Heart left ventricle (tissue), 16 donors: ENCODE results near the gene NELL1. TPM values are rescaled to one million over a fixed set of nuclear protein-coding genes. Genes with fewer than 3 reads are reported as not detected.

Experiments
- ATAC-seq, 4 donors: fragments of 200-7000 bp; cut with Tn5 transposase; one replicate each; pipeline ENCODE4 v1.9.1; 2020 to 2022; ENCODE audit warnings: moderate library complexity in 4 of 4, mild to moderate bottlenecking in 3 of 4, moderate number of reproducible peaks in 1 of 4
- DNase-seq, 5 donors: peaks; one replicate each; pipeline ENCODE4 v3.0.0-alpha.2; 2020
- H3K27ac ChIP-seq, 12 donors: fragments of 200-600 bp; sonication (generic) in 4 of 12; one replicate each; pipeline versions ENCODE4 v1.5.0 to v1.8.0; 2016 to 2022; ENCODE audit warnings: mild to moderate bottlenecking in 2 of 12
- H3K27me3 ChIP-seq, 9 donors: fragments of 200-600 bp; sonication (generic) in 2 of 9; one replicate each; pipeline versions ENCODE4 v1.5.1 to v1.8.0; 2016 to 2022; ENCODE audit warnings: mild to moderate bottlenecking in 3 of 9
- H3K36me3 ChIP-seq, 9 donors: fragments of 200-600 bp; sonication (generic) in 2 of 9; one replicate each; pipeline versions ENCODE4 v1.5.0 to v1.8.0; 2018 to 2022; ENCODE audit warnings: mild to moderate bottlenecking in 2 of 9
- H3K4me1 ChIP-seq, 12 donors: fragments of 200-600 bp; sonication (generic) in 4 of 12; one replicate each; pipeline versions ENCODE4 v1.5.0 to v1.8.0; 2016 to 2022; ENCODE audit warnings: mild to moderate bottlenecking in 3 of 12
- H3K4me3 ChIP-seq, 12 donors: fragments of 200-600 bp; sonication (generic) in 4 of 12; one replicate each; pipeline versions ENCODE4 v1.5.0 to v1.8.0; 2017 to 2022; ENCODE audit warnings: mild to moderate bottlenecking in 9 of 12, moderate library complexity in 4 of 12
- H3K9me3 ChIP-seq, 12 donors: fragments of 200-600 bp; sonication (generic) in 4 of 12; one replicate each; pipeline versions ENCODE4 v1.5.0 to v1.8.0; 2016 to 2022; ENCODE audit warnings: mild to moderate bottlenecking in 1 of 12
- POLR2A ChIP-seq, 2 donors: fragments of 450-650 bp; IDR thresholded peaks; one replicate each; pipeline ENCODE4 v1.6.1; 2017; ENCODE audit warnings: antibody characterized with exemption in 2 of 2, mild to moderate bottlenecking in 2 of 2, moderate library complexity in 2 of 2
- WGBS, 4 donors: extraction: QIAGEN DNeasy Blood & Tissue Kit in 2 of 4; methylation state at CpG; one replicate each; pipeline versions ENCODE4 v1.1.5 to v1.1.7; 2013 to 2018; 5-methylcytosine and 5-hydroxymethylcytosine counted together
- intact Hi-C, 10 donors: fragments of 100-400 bp; cut with DNase I; formaldehyde crosslinking; loops; one replicate each; pipeline versions ENCODE4 v1.11.1 to v1.14.2; 2022
- polyA plus RNA-seq, 2 donors: library from polyadenylated mRNA; stranded (reverse); fragments of 200-250 nt; gene quantifications; one replicate each; pipeline ENCODE4 v1.2.3, GENCODE V29; 2013
- total RNA-seq, 9 donors: library from RNA; depleted of rRNA in 2 of 9; stranded (reverse); fragments of >200 nt in 2 of 9; fragmentation: NEBNext Ultra II Directional in 3 of 9; extraction: Animal tissue kit (Norgen Biotek cat#: 25700) in 3 of 9; gene quantifications; one replicate each; pipeline versions ENCODE4 v1.1.0 to v1.2.4, GENCODE V29; 2016 to 2023
- TF ChIP-seq, protein P1 (sequence below), 12 donors: fragments of 200-600 bp; sonication (generic) in 4 of 12; IDR thresholded peaks; one replicate each; pipeline versions ENCODE4 v1.5.0 to v1.8.0; 2018 to 2022; ENCODE audit warnings: antibody characterized with exemption in 12 of 12, mild to moderate bottlenecking in 5 of 12
- donor health status: ischemic (EF 13 %, LVEDD 7.1; RV severe dilation, severe dysfunction).
- donor health status: healthy with polysubstance abuse.
- donor health status: DM: no; HTN: yes; CAD: no.
- donor health status: DM: no; HTN: no; CAD: no.
- donor health status: ischemic (EF 25% LVEDD 6.9; RV normal size, moderate dysfunction).
- donor health status: ischemic (EF 25% LVEDD 5.7; RV mildly dilated, moderate dysfunction).
- donor health status: healthy.
- donor health status: DM: yes; HTN: yes; CAD: no.
- donor health status: ischemic (EF 35%, LVEDD 5.7; RV mildly dilated, moderate dysfunction).
- donor health status: nonischemic (EF 11% LVEDD 7.7; RV severe dilation, severe dysfunction).
- donor health status: DM: yes; HTN: yes; CAD: no.
- donor health status: PGD.
- donor health status: ischemic (EF 29% LVEDD 5.4; RV normal size, mild dysfunction).
- donor health status: nonischemic (EF 23%, LVEDD 6.1; RV moderate dilation, normal function).

The NELL1 gene
- total and polyA plus RNA-seq, 11 donors = 1.6 TPM; not detected in 10

DNA sequence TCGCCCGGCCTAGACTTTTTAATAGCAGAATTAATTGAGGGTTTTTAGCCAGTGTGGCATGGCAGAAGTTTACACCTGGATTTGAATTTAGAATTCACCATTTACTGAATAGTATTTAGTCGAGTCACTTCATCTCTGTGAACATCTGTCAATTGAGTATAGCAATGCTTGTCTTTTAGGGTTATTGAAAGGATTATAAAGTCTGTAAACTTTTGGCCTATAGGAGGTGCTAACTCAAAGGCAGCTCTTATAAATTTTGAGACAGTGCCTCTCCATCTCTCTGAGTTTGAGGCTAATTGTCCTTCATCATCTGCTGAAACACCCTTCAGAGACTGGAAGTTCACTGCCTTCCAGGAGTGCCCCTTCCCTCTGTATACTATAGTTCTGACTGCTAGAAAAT, 205.0 kb downstream of the NELL1 start:
- 83 to 90% (median 88%) methylated on average over 3 of the region's 3 CpGs for WGBS, 4 donors
- ATAC-seq = no peak
- no peaks in the 10 kb centered on the region for H3K4me1 ChIP-seq
- TF ChIP-seq POLR2A (IDR thresholded peaks at IDR 0.05) = no peak
- TF ChIP-seq, protein P1, sequence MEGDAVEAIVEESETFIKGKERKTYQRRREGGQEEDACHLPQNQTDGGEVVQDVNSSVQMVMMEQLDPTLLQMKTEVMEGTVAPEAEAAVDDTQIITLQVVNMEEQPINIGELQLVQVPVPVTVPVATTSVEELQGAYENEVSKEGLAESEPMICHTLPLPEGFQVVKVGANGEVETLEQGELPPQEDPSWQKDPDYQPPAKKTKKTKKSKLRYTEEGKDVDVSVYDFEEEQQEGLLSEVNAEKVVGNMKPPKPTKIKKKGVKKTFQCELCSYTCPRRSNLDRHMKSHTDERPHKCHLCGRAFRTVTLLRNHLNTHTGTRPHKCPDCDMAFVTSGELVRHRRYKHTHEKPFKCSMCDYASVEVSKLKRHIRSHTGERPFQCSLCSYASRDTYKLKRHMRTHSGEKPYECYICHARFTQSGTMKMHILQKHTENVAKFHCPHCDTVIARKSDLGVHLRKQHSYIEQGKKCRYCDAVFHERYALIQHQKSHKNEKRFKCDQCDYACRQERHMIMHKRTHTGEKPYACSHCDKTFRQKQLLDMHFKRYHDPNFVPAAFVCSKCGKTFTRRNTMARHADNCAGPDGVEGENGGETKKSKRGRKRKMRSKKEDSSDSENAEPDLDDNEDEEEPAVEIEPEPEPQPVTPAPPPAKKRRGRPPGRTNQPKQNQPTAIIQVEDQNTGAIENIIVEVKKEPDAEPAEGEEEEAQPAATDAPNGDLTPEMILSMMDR (IDR thresholded peaks at IDR 0.05) = no peak
- H3K27me3 ChIP-seq = no peaks in the 10 kb centered on the region
- H3K27ac ChIP-seq = no peak overlapping the region
- no peak for DNase-seq
- no peaks in the 10 kb centered on the region for H3K36me3 ChIP-seq
- no peaks in the 10 kb centered on the region for H3K9me3 ChIP-seq
- no peak overlapping the region for H3K4me3 ChIP-seq
- intact Hi-C loops = no loop called here

DNA sequence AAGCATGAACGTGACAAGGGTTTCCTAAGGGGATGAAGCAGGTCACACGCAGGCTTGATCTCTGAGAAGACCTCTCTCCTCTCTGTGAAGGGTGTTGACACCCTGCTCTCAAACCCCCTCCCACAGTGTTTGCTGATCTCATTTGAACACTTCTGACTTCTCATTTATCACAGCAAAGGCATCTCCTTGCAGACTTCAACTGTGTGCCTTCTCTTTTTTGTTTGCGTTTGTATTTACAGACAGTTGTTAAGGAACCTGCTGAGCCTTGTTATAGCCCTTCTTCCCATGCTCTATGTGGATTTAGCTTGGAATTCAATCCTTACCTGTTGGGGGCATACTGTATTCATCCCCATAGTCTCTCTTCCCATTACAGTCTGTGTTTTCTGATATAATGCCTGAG, 206.5 kb downstream of the NELL1 start:
- no peak for ATAC-seq
- intact Hi-C loops = no loop called here
- H3K9me3 ChIP-seq = no peaks in the 10 kb centered on the region
- no peaks in the 10 kb centered on the region for H3K27me3 ChIP-seq
- DNase-seq = no peak
- H3K4me1 ChIP-seq = no peaks in the 10 kb centered on the region
- H3K4me3 ChIP-seq = no peak overlapping the region
- 16 to 31% (median 25%) methylated on average over 3 of the region's 3 CpGs for WGBS, 4 donors
- no peak for TF ChIP-seq POLR2A (IDR thresholded peaks at IDR 0.05)
- TF ChIP-seq, protein P1 (IDR thresholded peaks at IDR 0.05) = no peak
- no peaks in the 10 kb centered on the region for H3K36me3 ChIP-seq
- H3K27ac ChIP-seq = no peak overlapping the region

DNA sequence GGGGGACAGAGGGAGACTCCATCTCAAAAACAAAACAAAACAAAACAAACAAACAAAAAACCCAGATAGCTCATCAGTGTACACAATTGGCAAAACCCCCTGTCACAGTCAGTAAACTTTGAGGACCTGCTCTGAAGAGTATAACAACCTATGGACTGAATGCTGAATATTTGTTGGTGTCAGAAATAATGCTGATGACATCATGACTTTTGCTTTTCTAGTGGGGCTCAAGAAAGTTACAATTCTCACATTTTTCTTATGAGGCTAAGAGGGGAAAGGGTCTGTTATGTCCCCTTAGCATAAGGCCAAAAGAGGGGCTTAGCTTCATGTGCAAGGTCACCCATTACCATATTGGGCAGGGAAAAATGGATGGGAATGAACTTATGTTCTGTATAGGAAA, 207.4 kb downstream of the NELL1 start:
- Histone ChIP-seq H3K4me3 (no peak overlapping the region), H3K36me3 (no peaks in the 10 kb centered on the region), H3K27ac (no peak overlapping the region), H3K27me3 (no peaks in the 10 kb centered on the region), H3K9me3 (no peaks in the 10 kb centered on the region), H3K4me1 (no peaks in the 10 kb centered on the region)
- ATAC-seq (no peak), DNase-seq (no peak)
- intact Hi-C loops = no loop called here
- no peak for TF ChIP-seq POLR2A (IDR thresholded peaks at IDR 0.05)
- TF ChIP-seq, protein P1 (IDR thresholded peaks at IDR 0.05) = no peak

DNA sequence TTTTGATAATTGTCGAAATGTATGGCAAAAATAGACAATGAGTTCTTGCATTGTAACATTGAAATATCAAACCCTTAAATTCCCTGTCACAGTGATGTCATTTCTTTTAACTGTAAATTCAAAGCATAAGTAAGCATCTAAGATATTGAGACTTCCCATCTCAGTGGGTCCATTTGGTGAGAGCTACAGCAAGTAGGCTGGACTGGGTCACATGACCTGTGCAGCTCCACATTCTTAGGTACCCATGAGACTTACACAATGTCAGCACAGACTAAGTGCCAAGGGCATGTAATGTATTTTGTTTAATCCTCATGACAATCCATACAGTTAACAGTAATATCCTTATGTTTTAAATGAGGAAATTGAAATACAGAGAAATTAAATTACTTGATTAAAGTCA, 210.7 kb downstream of the NELL1 start:
- Histone ChIP-seq H3K36me3 (no peaks in the 10 kb centered on the region), H3K4me1 (no peaks in the 10 kb centered on the region), H3K4me3 (no peak overlapping the region), H3K9me3 (no peaks in the 10 kb centered on the region), H3K27ac (no peak overlapping the region), H3K27me3 (no peaks in the 10 kb centered on the region)
- ATAC-seq = no peak
- intact Hi-C loops = no loop called here
- no peak for DNase-seq
- TF ChIP-seq, protein P1 (IDR thresholded peaks at IDR 0.05) = no peak
- no peak for TF ChIP-seq POLR2A (IDR thresholded peaks at IDR 0.05)
- 74 to 84% (median 75%) methylated on average over 1 of the region's 1 CpG for WGBS, 4 donors
